Right cardiac atrium (tissue), 5 donors: Measurements from ENCODE around the gene FOLR1. TPM values are rescaled to one million over a fixed set of nuclear protein-coding genes. Genes with fewer than 3 reads are reported as not detected.
"Not testable (repeated sequence)": the region's sequence is repeated elsewhere in the genome, so short reads cannot be mapped to it uniquely, and the experiment has no call there.

Experiments
- ATAC-seq, 2 donors: fragments of 200-7000 bp; cut with Tn5 transposase; one replicate each; pipeline versions ENCODE4 v1.8.0 to v1.9.1; 2020; ENCODE audit warnings: moderate library complexity in 2 of 2, mild to moderate bottlenecking in 1 of 2
- DNase-seq, 3 donors: peaks; one replicate each; pipeline ENCODE4 v3.0.0-alpha.2; 2020
- H3K27ac ChIP-seq: one replicate; pipeline ENCODE4 v1.5.1; 2013; ENCODE audit warnings: mild to moderate bottlenecking, low read length, control low read depth, moderate library complexity
- H3K27me3 ChIP-seq: one replicate; pipeline ENCODE4 v1.6.1; 2013; ENCODE audit not compliant: control insufficient read depth, insufficient read depth
- H3K4me1 ChIP-seq: one replicate; pipeline ENCODE4 v1.6.1; 2013; ENCODE audit warnings: low read length; ENCODE audit not compliant: control insufficient read depth, insufficient read depth
- H3K4me3 ChIP-seq: one replicate; pipeline ENCODE4 v1.5.1; 2013; ENCODE audit warnings: low read length, control low read depth
- H3K9me3 ChIP-seq: one replicate; pipeline ENCODE4 v1.6.1; 2013; ENCODE audit warnings: low read length; ENCODE audit not compliant: control insufficient read depth
- WGBS: extraction: QIAGEN DNeasy Blood & Tissue Kit; methylation state at CpG from one replicate; pipeline ENCODE4 v1.1.7; 2013; 5-methylcytosine and 5-hydroxymethylcytosine counted together
- intact Hi-C, 4 donors: fragments of 100-400 bp; cut with DNase I; formaldehyde crosslinking; loops; one replicate each; pipeline versions ENCODE4 v1.11.0 to v1.14.0; 2022 to 2023
- polyA plus RNA-seq: library from polyadenylated mRNA; stranded (reverse); fragments of 200-250 nt; gene quantifications from one replicate; pipeline ENCODE4 v1.2.3, GENCODE V29; 2013
- total RNA-seq, 4 donors: library from RNA; stranded (reverse); fragmentation: NEBNext Ultra II Directional; extraction: Animal tissue kit (Norgen Biotek cat#: 25700); gene quantifications; one replicate each; pipeline ENCODE4 v1.2.1, GENCODE V29; 2021
- donor health status: healthy with polysubstance abuse.
- donor health status: DM: no; HTN: yes; CAD: no.
- donor health status: DM: no; HTN: no; CAD: no.
- donor health status: DM: no; HTN: yes; CAD: no; lungs with severe emphysema.
- donor health status: DM: yes; HTN: yes; CAD: no.

Gene FOLR1
- total and polyA plus RNA-seq, 5 donors: 0.18 to 0.32 (median 0.26) TPM; not detected in 2

- WGBS: 70% methylated on average over 3 of the region's 3 CpGs
- H3K27ac ChIP-seq, H3K4me3 ChIP-seq, H3K27me3 ChIP-seq, H3K4me1 ChIP-seq, H3K9me3 ChIP-seq, DNase-seq, intact Hi-C loops: not testable (repeated sequence)
- ATAC-seq: peak; percentile 16 to 19
These were observed 10.4 kb upstream of the FOLR1 start for GRCh38 chr11:72181553-72181958.

GRCh38 chr11:72188267-72188666 is 3.7 kb upstream of the FOLR1 start:
- intact Hi-C loops: no loop called here
- DNase-seq: no peak
- no peak overlapping the region for H3K27ac ChIP-seq
- no peak overlapping the region for H3K4me3 ChIP-seq
- H3K4me1 ChIP-seq: peaks cover 1% of the 10 kb centered on the region
- WGBS: 93% methylated on average over 1 of the region's 1 CpG
- no peaks in the 10 kb centered on the region for H3K9me3 ChIP-seq
- no peak for ATAC-seq
- H3K27me3 ChIP-seq: no peaks in the 10 kb centered on the region

GRCh38 chr11:72189455-72190250 is 2.3 kb upstream of the FOLR1 start:
- H3K4me1 ChIP-seq: no peaks in the 10 kb centered on the region
- peak in 2 of 3 donors; percentile 64 to 71 for DNase-seq
- no peaks in the 10 kb centered on the region for H3K27me3 ChIP-seq
- H3K9me3 ChIP-seq: no peaks in the 10 kb centered on the region
- intact Hi-C loops: no loop called here
- ATAC-seq: peak; percentile 39 to 89
- 65% methylated on average over 3 of the region's 3 CpGs for WGBS
- no peak overlapping the region for H3K4me3 ChIP-seq
- no peak overlapping the region for H3K27ac ChIP-seq

- 66% methylated on average over 5 of the region's 5 CpGs for WGBS
- no peak overlapping the region for H3K27ac ChIP-seq
- peak in 1 of 2 donors; percentile 16 for ATAC-seq
- intact Hi-C loops: no loop called here
- no peaks in the 10 kb centered on the region for H3K9me3 ChIP-seq
- no peaks in the 10 kb centered on the region for H3K4me1 ChIP-seq
- DNase-seq: no peak
- H3K27me3 ChIP-seq: no peaks in the 10 kb centered on the region
- H3K4me3 ChIP-seq: no peak overlapping the region
These were observed 1.3 kb upstream of the FOLR1 start for GRCh38 chr11:72190631-72191071.

- no peak for ATAC-seq
- no peak overlapping the region for H3K27ac ChIP-seq
- WGBS: 87% methylated on average over 12 of the region's 12 CpGs
- no peak overlapping the region for H3K4me3 ChIP-seq
- intact Hi-C loops: no loop called here
- H3K27me3 ChIP-seq: no peaks in the 10 kb centered on the region
- H3K9me3 ChIP-seq: no peaks in the 10 kb centered on the region
- H3K4me1 ChIP-seq: no peaks in the 10 kb centered on the region
- no peak for DNase-seq
These were observed 3.8 kb downstream of the FOLR1 start for GRCh38 chr11:72195518-72196270.

GRCh38 chr11:72201445-72201844 is 9.5 kb downstream of the FOLR1 start:
- H3K27ac ChIP-seq, intact Hi-C loops, H3K4me1 ChIP-seq, H3K27me3 ChIP-seq, ATAC-seq, DNase-seq, H3K4me3 ChIP-seq, H3K9me3 ChIP-seq: not testable (repeated sequence)
- WGBS: 94% methylated on average over 42 of the region's 43 CpGs

GRCh38 chr11:72202571-72202970 is 10.6 kb downstream of the FOLR1 start:
- ATAC-seq (no peak), DNase-seq (no peak)
- WGBS: 98% methylated on average over 6 of the region's 6 CpGs
- Histone ChIP-seq H3K4me3 (no peak overlapping the region), H3K9me3 (no peaks in the 10 kb centered on the region), H3K4me1 (peaks cover 1% of the 10 kb centered on the region), H3K27me3 (no peaks in the 10 kb centered on the region), H3K27ac (no peak overlapping the region)
- intact Hi-C loops: no loop called here

GRCh38 chr11:72203163-72203562 is 11.2 kb downstream of the FOLR1 start:
- 60% methylated on average over 2 of the region's 2 CpGs for WGBS
- intact Hi-C loops: no loop called here
- ATAC-seq: no peak
- Histone ChIP-seq H3K27ac (no peak overlapping the region), H3K9me3 (no peaks in the 10 kb centered on the region), H3K4me1 (peaks cover 1% of the 10 kb centered on the region), H3K4me3 (no peak overlapping the region), H3K27me3 (no peaks in the 10 kb centered on the region)
- DNase-seq: no peak

- Histone ChIP-seq H3K27me3 (no peaks in the 10 kb centered on the region), H3K9me3 (peaks cover 2% of the 10 kb centered on the region), H3K4me1 (peaks cover 1% of the 10 kb centered on the region), H3K4me3 (no peak overlapping the region), H3K27ac (no peak overlapping the region)
- ATAC-seq: no peak
- no peak for DNase-seq
- intact Hi-C loops: no loop called here
These were observed 12.9 kb downstream of the FOLR1 start for GRCh38 chr11:72204886-72205285.

- H3K4me3 ChIP-seq, DNase-seq, ATAC-seq, H3K27ac ChIP-seq, intact Hi-C loops, H3K9me3 ChIP-seq, H3K4me1 ChIP-seq, H3K27me3 ChIP-seq: not testable (repeated sequence)
- 83% methylated on average over 2 of the region's 2 CpGs for whole genome bisulfite sequencing
These were observed 14.9 kb downstream of the FOLR1 start for GRCh38 chr11:72206794-72207193.

- Histone ChIP-seq H3K4me1 (peaks cover 1% of the 10 kb centered on the region), H3K9me3 (peaks cover 2% of the 10 kb centered on the region), H3K27me3 (no peaks in the 10 kb centered on the region), H3K4me3 (no peak overlapping the region), H3K27ac (no peak overlapping the region)
- ATAC-seq (no peak), DNase-seq (no peak)
- 76% methylated on average over 3 of the region's 3 CpGs for WGBS
- intact Hi-C loops: no loop called here
These were observed 16.3 kb downstream of the FOLR1 start for GRCh38 chr11:72208281-72208680.
